NCI-H1092 treated with DMSO at 0.1 percent for 48 hours (cell line): Measurements from ENCODE around the gene TRIM44.
"Not testable (repeated sequence)": the region's sequence is repeated elsewhere in the genome, so short reads cannot be mapped to it uniquely, and the experiment has no call there.

ENCODE experiments used
- DNase-seq: peaks from one replicate; lab custom pipeline; 2025; lab: John Stamatoyannopoulos, UW

Gene TRIM44

GRCh38 chr11:35815556-35816315 is 153.2 kb downstream of the TRIM44 start:
- DNase-seq, result no peak

DNA sequence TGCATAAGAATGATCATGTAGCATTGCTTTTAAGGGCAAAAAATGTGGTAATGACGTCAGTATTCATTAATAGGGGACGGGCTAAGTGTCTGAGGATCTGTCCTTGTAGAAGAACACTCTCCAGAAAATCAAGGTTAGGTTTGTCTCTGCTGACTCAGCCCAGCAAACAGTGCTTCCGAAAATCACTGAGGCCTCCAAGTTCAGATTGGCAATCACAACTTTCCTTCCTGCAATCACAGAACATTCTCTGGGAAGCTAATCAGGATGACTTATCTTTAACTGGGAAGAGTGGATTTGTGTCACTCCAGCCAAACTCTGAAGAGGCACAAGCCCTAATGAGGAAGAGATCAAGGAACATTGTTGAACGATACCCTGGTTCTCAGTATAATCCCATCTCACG is 158.0 kb downstream of the TRIM44 start:
- no peak for DNase-seq

GRCh38 chr11:35822815-35823495 is 160.4 kb downstream of the TRIM44 start:
- DNase-seq, result no peak

DNA sequence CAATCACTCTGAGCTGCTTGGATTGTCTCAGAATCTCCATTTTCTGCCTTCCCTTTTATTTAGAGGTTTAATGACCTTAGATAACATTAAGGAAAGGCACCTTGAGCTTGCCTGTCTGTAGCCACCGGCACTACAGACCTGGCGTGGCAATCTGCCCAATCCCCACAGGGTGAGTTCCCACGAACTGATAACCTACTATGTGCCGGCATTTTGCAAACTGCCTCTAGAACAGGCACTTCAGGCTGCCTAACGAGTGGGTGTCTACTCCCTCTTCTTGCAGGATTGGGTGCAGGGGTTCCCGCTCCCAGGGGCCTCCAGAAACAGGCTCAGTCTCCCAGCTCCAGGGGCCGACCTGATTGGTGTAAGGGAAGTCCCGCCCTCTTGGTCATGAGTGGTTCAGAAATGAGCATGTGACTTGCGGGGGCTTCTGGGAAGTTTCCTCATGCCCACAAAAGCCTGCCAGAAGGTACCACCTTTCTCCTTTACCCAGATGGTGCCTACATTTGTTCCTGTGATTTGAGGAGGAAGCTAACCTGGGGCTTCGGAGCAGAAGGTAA is 161.2 kb downstream of the TRIM44 start:
- DNase-seq, result no peak

GRCh38 chr11:35825386-35825785 is 162.8 kb downstream of the TRIM44 start:
- DNase-seq, result no peak

DNA sequence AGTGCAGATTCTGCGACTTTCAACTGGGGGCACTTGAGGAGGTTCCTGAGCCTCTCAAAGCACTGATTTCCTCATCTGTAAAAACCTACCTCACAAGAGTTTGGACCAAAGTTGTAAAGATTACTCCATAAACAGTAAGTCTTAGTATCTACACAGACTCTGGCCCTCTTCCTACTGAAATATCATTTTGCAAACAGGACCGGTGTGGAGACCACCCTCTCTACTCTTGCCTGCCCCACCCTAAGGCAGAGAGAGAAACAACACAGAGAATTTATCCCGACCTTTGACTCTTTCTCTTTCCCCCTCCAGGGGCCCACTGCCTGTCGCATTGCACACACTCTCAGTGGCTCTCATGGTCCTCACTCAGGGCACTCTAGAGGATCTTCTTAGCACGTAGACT is 163.4 kb downstream of the TRIM44 start:
- DNase-seq, result no peak

- DNase-seq, result no peak
Observed at GRCh38 chr11:35826949-35827348, 164.4 kb downstream of the TRIM44 start.

DNA sequence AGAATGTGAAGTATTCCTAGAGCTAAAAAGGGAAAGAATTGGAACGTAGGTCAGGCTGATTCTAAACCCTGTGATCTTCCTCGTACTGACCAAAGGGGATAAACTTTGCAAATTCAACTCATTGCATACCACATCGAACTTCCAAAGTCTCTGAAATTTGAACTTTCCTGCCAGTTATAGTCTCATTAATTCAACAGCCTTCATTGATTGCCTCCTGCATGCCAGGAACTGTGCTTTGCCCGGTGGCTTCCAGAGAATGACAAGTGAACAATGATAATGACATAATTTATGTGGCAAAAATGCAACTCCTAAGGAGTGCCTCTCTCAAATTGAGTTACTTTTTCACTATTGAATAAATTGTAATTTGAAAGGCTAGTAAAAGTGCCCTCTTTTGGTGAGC is 173.6 kb downstream of the TRIM44 start:
- no peak for DNase-seq

GRCh38 chr11:35838071-35838470 is 175.5 kb downstream of the TRIM44 start:
- DNase-seq, result no peak

- not testable (repeated sequence) for DNase-seq
Observed at GRCh38 chr11:35838697-35839367, 176.3 kb downstream of the TRIM44 start.

GRCh38 chr11:35839368-35840161 is 177.0 kb downstream of the TRIM44 start:
- no peak for DNase-seq

DNA sequence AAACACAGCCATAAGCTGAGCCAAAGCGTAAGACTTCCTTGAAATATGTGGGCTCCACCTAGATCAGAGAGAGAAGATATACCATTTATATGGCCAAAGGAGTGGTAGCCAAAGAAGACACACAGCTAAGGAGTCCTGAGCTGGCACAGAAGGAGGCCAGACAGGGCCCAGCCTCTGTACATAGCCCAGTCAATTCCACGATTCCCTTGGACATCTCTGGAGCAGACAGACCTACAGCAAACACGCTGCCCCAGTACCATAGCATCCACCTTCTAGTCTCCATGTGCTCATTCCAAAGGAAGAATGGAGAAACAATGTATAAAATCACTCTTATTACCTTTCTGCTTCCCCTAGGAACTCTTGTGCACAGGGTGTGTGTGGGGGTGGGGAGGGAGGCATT is 179.2 kb downstream of the TRIM44 start:
- DNase-seq, result no peak

- DNase-seq, result no peak
Observed at GRCh38 chr11:35842958-35843357, 180.4 kb downstream of the TRIM44 start.

- DNase-seq, result no peak
Observed at GRCh38 chr11:35844579-35844978, 182.0 kb downstream of the TRIM44 start.

DNA sequence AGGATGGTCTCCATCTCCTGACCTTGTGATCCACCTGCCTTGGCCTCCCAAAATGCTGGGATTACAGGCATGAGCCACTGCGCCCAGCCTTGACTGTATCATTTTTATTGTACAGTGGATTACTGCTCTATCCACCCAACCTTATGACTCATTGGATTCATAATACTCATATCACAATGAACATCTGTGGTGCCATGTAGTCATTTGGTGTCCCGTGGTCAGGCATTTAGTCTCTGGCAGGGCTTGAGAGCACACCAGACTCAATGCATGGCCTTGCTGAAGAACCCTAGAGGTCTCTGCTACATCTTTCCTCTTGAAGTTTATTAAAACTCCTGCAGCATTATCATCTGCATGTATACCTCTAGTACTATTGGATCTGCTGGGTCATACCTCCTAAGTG is 183.3 kb downstream of the TRIM44 start:
- no peak for DNase-seq

DNA sequence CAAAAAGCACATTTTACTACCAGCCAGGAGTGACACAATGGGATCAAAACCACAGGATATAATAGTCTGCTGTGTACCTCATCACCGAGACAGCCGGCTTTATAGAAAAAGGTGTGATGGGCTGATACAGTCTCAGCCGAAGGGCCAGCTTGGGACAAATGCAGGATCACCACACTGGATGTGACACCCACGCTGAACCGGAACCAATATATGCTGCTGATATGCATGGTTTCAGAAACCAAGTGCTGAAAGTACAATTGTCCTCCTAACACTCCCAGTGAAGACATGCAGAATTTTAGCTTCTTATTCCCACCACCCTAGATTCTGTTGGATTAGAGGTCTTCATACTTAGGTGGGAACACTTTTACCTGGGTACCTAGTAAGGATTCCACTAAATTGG is 184.3 kb downstream of the TRIM44 start:
- no peak for DNase-seq

DNA sequence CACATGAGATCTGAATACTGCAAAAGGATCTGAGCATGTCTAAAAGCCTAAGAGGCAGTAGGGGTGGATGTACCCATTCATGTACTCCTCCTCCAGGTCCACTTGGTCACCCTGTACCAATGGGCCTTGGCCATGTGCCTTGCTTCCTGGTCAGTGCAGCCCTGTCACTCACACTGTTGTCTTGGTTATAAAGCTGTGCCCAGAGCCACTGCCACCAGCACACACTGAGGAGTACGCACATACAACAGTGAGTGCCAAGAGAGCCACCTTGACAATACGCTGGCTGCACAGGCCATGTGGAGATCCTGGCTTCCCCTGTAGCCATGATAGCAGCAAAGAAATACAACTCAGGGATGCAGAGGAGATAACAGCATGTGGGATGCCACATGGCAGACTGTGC is 184.9 kb downstream of the TRIM44 start:
- no peak for DNase-seq

DNA sequence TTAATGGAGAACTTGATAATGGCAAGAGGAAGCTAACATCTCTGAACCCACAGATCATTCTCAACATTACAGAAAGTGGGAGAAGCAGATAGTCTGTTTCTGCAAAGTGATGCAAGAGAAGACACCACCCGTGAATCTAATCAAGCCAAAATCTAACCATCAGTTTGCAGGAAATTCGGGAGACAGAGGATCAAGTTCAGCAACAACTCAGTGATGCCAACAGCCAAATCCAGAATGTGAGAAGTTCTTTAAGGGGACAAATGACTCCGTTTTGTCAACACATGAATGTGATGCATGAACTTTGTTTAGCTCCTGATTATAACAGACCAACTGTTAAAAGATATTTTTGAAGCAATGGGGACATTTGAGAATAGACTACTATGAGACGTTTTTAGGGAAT is 186.0 kb downstream of the TRIM44 start:
- DNase-seq, result no peak

- no peak for DNase-seq
Observed at GRCh38 chr11:35850191-35850590, 187.6 kb downstream of the TRIM44 start.

DNA sequence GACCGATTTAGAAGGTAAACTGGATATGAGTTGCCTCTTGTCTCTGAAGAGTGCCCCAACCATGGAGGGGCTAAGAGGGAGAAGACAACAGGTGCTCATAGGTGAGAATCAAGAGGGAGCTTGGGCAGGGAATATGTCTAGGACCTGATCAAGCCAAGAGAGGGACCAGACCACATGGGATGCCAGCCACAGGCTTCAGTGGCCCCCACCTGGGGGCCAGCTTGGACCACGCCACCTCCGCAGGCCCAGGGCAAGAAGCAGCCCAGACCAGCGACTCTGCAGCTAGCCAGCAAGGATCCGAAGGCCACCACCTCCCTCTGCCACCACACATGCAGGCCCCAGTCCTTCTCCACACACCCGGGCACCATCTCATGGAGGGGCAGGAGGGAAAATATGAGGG is 188.8 kb downstream of the TRIM44 start:
- no peak for DNase-seq

DNA sequence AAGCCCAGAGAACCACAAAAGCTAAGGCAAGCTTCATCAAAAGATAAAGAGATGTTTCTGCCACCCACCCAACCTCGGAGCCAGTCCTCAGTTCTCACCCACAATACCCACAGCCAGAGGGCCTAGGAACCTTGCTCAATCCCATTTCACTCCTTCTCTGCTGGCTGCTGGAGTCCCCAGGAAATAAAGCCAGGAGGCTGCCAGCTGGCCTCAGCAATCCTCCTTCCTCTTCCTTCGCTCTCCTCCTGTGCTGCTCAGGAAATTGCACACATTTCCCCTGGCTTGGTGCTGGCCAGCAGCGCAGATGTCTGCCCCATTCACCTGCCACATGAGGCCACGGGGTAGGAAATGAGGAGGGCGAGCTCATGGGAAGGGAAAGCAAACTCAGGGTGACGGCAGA is 189.5 kb downstream of the TRIM44 start:
- DNase-seq, result no peak

DNA sequence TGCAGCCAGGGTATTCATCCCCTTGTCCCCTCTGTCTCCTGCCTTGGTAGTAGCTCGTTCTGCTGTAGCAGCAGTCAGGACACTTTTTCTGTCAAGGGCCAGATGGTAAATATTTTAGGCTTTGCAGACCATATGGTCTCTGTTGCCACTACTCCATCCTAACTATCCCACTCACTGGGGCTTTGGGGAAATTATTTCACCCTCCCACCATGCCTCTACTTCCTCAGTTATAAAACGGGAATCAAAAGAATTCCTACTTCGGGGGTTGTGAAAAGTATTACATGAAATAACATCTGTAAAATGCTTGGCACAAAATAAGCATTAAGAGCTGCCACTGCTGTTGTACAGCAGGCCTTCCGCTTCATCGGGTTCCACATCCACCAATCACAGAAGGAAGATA is 191.4 kb downstream of the TRIM44 start:
- DNase-seq, result no peak
